ENCODE measurements around the gene KIF12.

The KIF12 gene

GRCh38 chr9:114134827-114135396 lies 35.8 kb upstream of the KIF12 start:
- Histone ChIP-seq H3K27ac (ENCODE audit: low read length) (no peak overlapping the region), H3K9ac (ENCODE audit: low read length) (no peak overlapping the region), H3K4me2 (ENCODE audit: low read depth, low read length) (no peak overlapping the region), H3K79me2 (ENCODE audit: low read length) (no peaks in the 10 kb centered on the region), H3F3A (ENCODE audit: insufficient read depth, low read length) (no peaks in the 10 kb centered on the region), H3K27me3 (replicated peaks; ENCODE audit: insufficient read depth, low read length) (peaks cover 20% of the 10 kb centered on the region), H3K9me2 (replicated peaks; ENCODE audit: insufficient read depth, low read length) (no peaks in the 10 kb centered on the region), H3K4me3 (ENCODE audit: low read length) (no peak overlapping the region), H4K20me1 (ENCODE audit: insufficient read depth, low read length) (no peaks in the 10 kb centered on the region), H3K4me1 (ENCODE audit: low read length) (no peaks in the 10 kb centered on the region), H2AFZ (ENCODE audit: low read length) (no peak overlapping the region), H3K36me3 (replicated peaks; ENCODE audit: insufficient read depth, low read length) (no peaks in the 10 kb centered on the region), H3K9me3 (replicated peaks; ENCODE audit: insufficient read depth, low read length) (no peaks in the 10 kb centered on the region)
- no peak for DNase-seq
- TF ChIP-seq EZH2phosphoT487 (IDR thresholded peaks at IDR 0.05; ENCODE audit: low read length) = no peak
- TF ChIP-seq EZH2 (optimal IDR thresholded peaks at IDR 0.05; ENCODE audit: low read depth, low read length) = no peak
- no peak for TF ChIP-seq CTCF (IDR thresholded peaks at IDR 0.05; ENCODE audit: low read length)

GRCh38 chr9:114132550-114132918 lies 33.4 kb upstream of the KIF12 start:
- Histone ChIP-seq H3K9ac (ENCODE audit: low read length) (no peak overlapping the region), H3K27ac (ENCODE audit: low read length) (no peak overlapping the region), H2AFZ (ENCODE audit: low read length) (no peak overlapping the region), H3K4me3 (ENCODE audit: low read length) (no peak overlapping the region), H3K9me3 (replicated peaks; ENCODE audit: insufficient read depth, low read length) (no peaks in the 10 kb centered on the region), H3K4me2 (ENCODE audit: low read depth, low read length) (no peak overlapping the region), H3K27me3 (replicated peaks; ENCODE audit: insufficient read depth, low read length) (peaks cover 3% of the 10 kb centered on the region; the same call in 1 of the 2 replicates), H3K79me2 (ENCODE audit: low read length) (no peaks in the 10 kb centered on the region), H3K9me2 (replicated peaks; ENCODE audit: insufficient read depth, low read length) (no peaks in the 10 kb centered on the region), H3F3A (ENCODE audit: insufficient read depth, low read length) (no peaks in the 10 kb centered on the region), H3K36me3 (replicated peaks; ENCODE audit: insufficient read depth, low read length) (no peaks in the 10 kb centered on the region), H4K20me1 (ENCODE audit: insufficient read depth, low read length) (no peaks in the 10 kb centered on the region), H3K4me1 (ENCODE audit: low read length) (no peaks in the 10 kb centered on the region)
- TF ChIP-seq EZH2 (optimal IDR thresholded peaks at IDR 0.05; ENCODE audit: low read depth, low read length) = no peak
- no peak for DNase-seq

- no peak for DNase-seq
- H3K79me2 ChIP-seq (ENCODE audit: low read length) = no peaks in the 10 kb centered on the region
- H3K9me3 ChIP-seq (replicated peaks; ENCODE audit: insufficient read depth, low read length) = no peaks in the 10 kb centered on the region
- no peak overlapping the region for H2AFZ ChIP-seq (ENCODE audit: low read length)
- H3K36me3 ChIP-seq (replicated peaks; ENCODE audit: insufficient read depth, low read length) = no peaks in the 10 kb centered on the region
- H3K4me2 ChIP-seq (ENCODE audit: low read depth, low read length) = no peak overlapping the region
- H3K27ac ChIP-seq (ENCODE audit: low read length) = no peak overlapping the region
- TF ChIP-seq CTCF (IDR thresholded peaks at IDR 0.05; ENCODE audit: low read length) (no peak), EZH2 (optimal IDR thresholded peaks at IDR 0.05; ENCODE audit: low read depth, low read length) (no peak), EZH2phosphoT487 (IDR thresholded peaks at IDR 0.05; ENCODE audit: low read length) (no peak)
- H3K9ac ChIP-seq (ENCODE audit: low read length) = no peak overlapping the region
- no peaks in the 10 kb centered on the region for H3F3A ChIP-seq (ENCODE audit: insufficient read depth, low read length)
- no peaks in the 10 kb centered on the region for H3K9me2 ChIP-seq (replicated peaks; ENCODE audit: insufficient read depth, low read length)
- no peaks in the 10 kb centered on the region for H3K27me3 ChIP-seq (replicated peaks; ENCODE audit: insufficient read depth, low read length)
- no peaks in the 10 kb centered on the region for H3K4me1 ChIP-seq (ENCODE audit: low read length)
- no peak overlapping the region for H3K4me3 ChIP-seq (ENCODE audit: low read length)
- no peaks in the 10 kb centered on the region for H4K20me1 ChIP-seq (ENCODE audit: insufficient read depth, low read length)
Measured at GRCh38 chr9:114131808-114132549, 32.9 kb upstream of the KIF12 start.
